HL-60 (cell line): ENCODE data around the gene ACAA1.

Experiments used
- CTCF ChIP-seq: IDR thresholded peaks from one replicate; pipeline ENCODE4 v1.5.1; 2011; ENCODE audit warnings: low read length, control low read depth, inconsistent platforms; ENCODE audit not compliant: insufficient read depth
- POLR2AphosphoS5 ChIP-seq: IDR thresholded peaks from 2 replicates; pipeline ENCODE4 v1.6.1; 2012; ENCODE audit warnings: low read depth

GRCh38 chr3:38098376-38098723, 38.6 kb downstream of the ACAA1 start:
- no peak for TF ChIP-seq POLR2AphosphoS5
- no peak for TF ChIP-seq CTCF
